H1 (cell line): ENCODE measurements around the gene GPD1L. TPM values are rescaled to one million over a fixed set of nuclear protein-coding genes. Genes with fewer than 3 reads are reported as not detected.

ENCODE experiments used
- CTCF ChIA-PET: fragments of 300-600 bp; sonication (Branson Sonifier 250); formaldehyde crosslinking; loops from one replicate; lab custom pipeline; 2021; ENCODE audit not compliant: partially characterized antibody; lab: Charles Lee
- POLR2A ChIA-PET: fragments of 300-600 bp; sonication (Branson Sonifier 250); formaldehyde crosslinking; loops from one replicate; lab custom pipeline; 2021; ENCODE audit warnings: inconsistent platforms; ENCODE audit not compliant: partially characterized antibody; lab: Charles Lee
- DNase-seq, 2 experiments: peaks; one replicate each; pipeline versions ENCODE4 v3.0.0 to v3.0.0-alpha.2; 2010 to 2022; ENCODE audit warnings: low spot score in 2 of 2, low read depth in 1 of 2, mixed read lengths in 1 of 2
- FAIRE-seq: peaks from 2 replicates; lab custom pipeline; 2011; peaks lifted over from hg19 to GRCh38; lab: Jason Lieb, UNC
- H2AFZ ChIP-seq: 2 replicates; pipeline ENCODE4 v1.8.1; 2012; ENCODE audit warnings: low read length, inconsistent platforms
- H2AK5ac ChIP-seq: 2 replicates; pipeline ENCODE4 v1.6.1; 2013; ENCODE audit warnings: low read depth, low read length
- H2BK120ac ChIP-seq: replicated peaks from 2 replicates; pipeline ENCODE3; 2013; ENCODE audit warnings: low read depth, low read length, inconsistent platforms
- H2BK12ac ChIP-seq: 2 replicates; pipeline ENCODE4 v1.6.1; 2013; ENCODE audit warnings: low read depth, low read length
- H2BK15ac ChIP-seq: 2 replicates; pipeline ENCODE4 v1.6.1; 2013; ENCODE audit warnings: low read length
- H2BK20ac ChIP-seq: 2 replicates; pipeline ENCODE4 v1.6.1; 2013; ENCODE audit warnings: low read length
- H2BK5ac ChIP-seq: 2 replicates; pipeline ENCODE4 v1.6.1; 2013; ENCODE audit warnings: low read depth, low read length
- H3K14ac ChIP-seq: 2 replicates; pipeline ENCODE4 v1.6.1; 2013; ENCODE audit warnings: inconsistent platforms; ENCODE audit not compliant: insufficient read length
- H3K18ac ChIP-seq: 2 replicates; pipeline ENCODE4 v1.6.1; 2013; ENCODE audit warnings: low read length; ENCODE audit errors: extremely low read depth
- H3K23ac ChIP-seq: 2 replicates; pipeline ENCODE4 v1.6.1; 2013; ENCODE audit warnings: inconsistent platforms; ENCODE audit not compliant: insufficient read length
- H3K23me2 ChIP-seq: 2 replicates; pipeline ENCODE4 v1.6.1; 2013; ENCODE audit warnings: low read depth, low read length
- H3K27ac ChIP-seq: 2 replicates; pipeline ENCODE4 v1.6.1; 2011; ENCODE audit warnings: low read depth, low read length, inconsistent platforms
- H3K27me3 ChIP-seq, 4 experiments: replicated peaks in 1 of 4; 1 replicate in 1 of 4; 2 replicates in 3 of 4; pipeline versions ENCODE4 v1.6.1 to v1.8.1; 2011 to 2013; ENCODE audit warnings: low read length in 3 of 4, mild to moderate bottlenecking in 3 of 4, inconsistent platforms in 2 of 4, mixed read lengths in 2 of 4, moderate library complexity in 1 of 4; ENCODE audit not compliant: control insufficient read depth in 3 of 4, insufficient read depth in 3 of 4; ENCODE audit errors: extremely low read depth in 1 of 4
- H3K36me3 ChIP-seq, 4 experiments: 2 replicates each; pipeline versions ENCODE4 v1.6.1 to v1.8.1; 2011 to 2013; ENCODE audit warnings: mild to moderate bottlenecking in 4 of 4, low read length in 3 of 4, moderate library complexity in 2 of 4, control low read depth in 1 of 4, inconsistent platforms in 1 of 4; ENCODE audit not compliant: insufficient read depth in 4 of 4, control insufficient read depth in 2 of 4
- H3K4ac ChIP-seq: replicated peaks from 2 replicates; pipeline ENCODE3; 2013; ENCODE audit warnings: low read length, low read depth, mixed read lengths, inconsistent platforms; ENCODE audit not compliant: insufficient read length
- H3K4me1 ChIP-seq, 4 experiments: replicated peaks in 1 of 4; 1 replicate in 1 of 4; 2 replicates in 3 of 4; pipeline versions ENCODE4 v1.6.1 to v1.8.1; 2011 to 2013; ENCODE audit warnings: low read length in 3 of 4, inconsistent platforms in 2 of 4, mixed read lengths in 1 of 4; ENCODE audit not compliant: insufficient read depth in 4 of 4, control insufficient read depth in 3 of 4
- H3K4me2 ChIP-seq, 2 experiments: 2 replicates each; pipeline versions ENCODE4 v1.6.1 to v1.8.1; 2011 to 2013; ENCODE audit warnings: low read depth in 2 of 2, low read length in 2 of 2, control low read depth in 1 of 2, inconsistent platforms in 1 of 2, mild to moderate bottlenecking in 1 of 2; ENCODE audit not compliant: insufficient read depth in 1 of 2
- H3K4me3 ChIP-seq, 4 experiments: fragments of 200-600, 300-600 bp in 1 of 4; sonication (generic), shearing (Covaris generic), sonication (Bioruptor Twin) in 1 of 4; 2 replicates each; pipeline versions ENCODE4 v1.5.1 to v1.8.1; 2011 to 2016; ENCODE audit warnings: low read length in 4 of 4, low read depth in 3 of 4, control low read depth in 2 of 4, inconsistent platforms in 2 of 4, mild to moderate bottlenecking in 2 of 4, mixed read lengths in 1 of 4, moderate library complexity in 1 of 4; ENCODE audit not compliant: insufficient read depth in 2 of 4; ENCODE audit errors: extremely low read depth in 1 of 4
- H3K56ac ChIP-seq: replicated peaks from 2 replicates; pipeline ENCODE3; 2013; ENCODE audit warnings: low read depth, mild to moderate bottlenecking, mixed read lengths, low read length, inconsistent platforms; ENCODE audit not compliant: insufficient read length
- H3K79me1 ChIP-seq: 2 replicates; pipeline ENCODE4 v1.6.1; 2013; ENCODE audit warnings: low read depth, low read length, control low read depth
- H3K79me2 ChIP-seq, 2 experiments: 2 replicates each; pipeline versions ENCODE4 v1.6.1 to v1.8.1; 2012 to 2013; ENCODE audit warnings: low read length in 2 of 2, mild to moderate bottlenecking in 2 of 2, inconsistent platforms in 1 of 2; ENCODE audit not compliant: insufficient read depth in 2 of 2, control insufficient read depth in 1 of 2
- H3K9ac ChIP-seq, 4 experiments: replicated peaks in 1 of 4; 1 replicate in 1 of 4; 2 replicates in 3 of 4; pipeline versions ENCODE4 v1.6.1 to v1.8.1; 2011 to 2013; ENCODE audit warnings: low read depth in 3 of 4, low read length in 3 of 4, control low read depth in 2 of 4, mild to moderate bottlenecking in 2 of 4, moderate library complexity in 2 of 4, inconsistent platforms in 1 of 4; ENCODE audit errors: extremely low read depth in 1 of 4
- H3K9me3 ChIP-seq, 2 experiments: 2 replicates each; pipeline versions ENCODE4 v1.6.1 to v1.8.1; 2012 to 2013; ENCODE audit warnings: mild to moderate bottlenecking in 2 of 2, moderate library complexity in 2 of 2, control low read depth in 1 of 2, inconsistent platforms in 1 of 2, low read depth in 1 of 2, low read length in 1 of 2, mixed read lengths in 1 of 2; ENCODE audit not compliant: insufficient read depth in 2 of 2
- H4K20me1 ChIP-seq, 2 experiments: replicated peaks in 1 of 2; 2 replicates each; pipeline versions ENCODE3 to v1.8.1; 2011 to 2013; ENCODE audit warnings: inconsistent platforms in 2 of 2, low read length in 2 of 2, mild to moderate bottlenecking in 1 of 2; ENCODE audit not compliant: insufficient read depth in 2 of 2, control insufficient read depth in 1 of 2
- H4K5ac ChIP-seq: 2 replicates; pipeline ENCODE4 v1.6.1; 2013; ENCODE audit warnings: low read length, low read depth, mixed read lengths, inconsistent platforms; ENCODE audit not compliant: insufficient read length
- H4K8ac ChIP-seq: 2 replicates; pipeline ENCODE4 v1.8.0; 2013; ENCODE audit warnings: mild to moderate bottlenecking, moderate library complexity, low read length, inconsistent platforms; ENCODE audit not compliant: insufficient read depth; ENCODE audit errors: extremely low read depth
- H4K91ac ChIP-seq: replicated peaks from 2 replicates; pipeline ENCODE3; 2013; ENCODE audit warnings: low read length, mixed read lengths, inconsistent platforms; ENCODE audit not compliant: insufficient read length
- BACH1 ChIP-seq: IDR thresholded peaks from 2 replicates; pipeline ENCODE4 v1.6.1; 2012; ENCODE audit warnings: low read length, improper control_type of control experiment
- CBX5 ChIP-seq: fragments of 300-800, 300-1000 bp; sonication (generic); IDR thresholded peaks from 2 replicates; pipeline ENCODE4 v1.7.1; 2016; ENCODE audit warnings: antibody characterized with exemption, low read length, low read depth
- CHD2 ChIP-seq: IDR thresholded peaks from 2 replicates; pipeline ENCODE4 v1.6.1; 2012; ENCODE audit warnings: low read length, improper control_type of control experiment
- CTCF ChIP-seq, 3 experiments: IDR thresholded peaks; 1 replicate in 2 of 3; 2 replicates in 1 of 3; pipeline versions ENCODE4 v1.5.1 to v1.6.1; 2011; ENCODE audit warnings: low read length in 3 of 3, mild to moderate bottlenecking in 3 of 3, inconsistent platforms in 2 of 3, low read depth in 1 of 3, moderate library complexity in 1 of 3; ENCODE audit not compliant: insufficient read depth in 1 of 3; ENCODE audit errors: control extremely low read depth in 1 of 3
- EZH2 ChIP-seq: fragments of 200-600 bp; sonication (generic); IDR thresholded peaks from 2 replicates; pipeline ENCODE4 v1.7.1; 2012; ENCODE audit warnings: low read depth, mild to moderate bottlenecking, moderate library complexity, low read length, inconsistent platforms; ENCODE audit not compliant: severe bottlenecking
- GTF2F1 ChIP-seq: IDR thresholded peaks from 2 replicates; pipeline ENCODE4 v1.6.1; 2012; ENCODE audit warnings: low read depth, low read length, improper control_type of control experiment, borderline replicate concordance
- JUN ChIP-seq: IDR thresholded peaks from 2 replicates; pipeline ENCODE4 v1.6.1; 2011; ENCODE audit warnings: low read depth, mild to moderate bottlenecking, improper control_type of control experiment, low read length
- MAFK ChIP-seq: IDR thresholded peaks from 2 replicates; pipeline ENCODE4 v1.6.1; 2012; ENCODE audit warnings: low read depth, mild to moderate bottlenecking, improper control_type of control experiment, low read length
- POU5F1 ChIP-seq: IDR thresholded peaks from 2 replicates; pipeline ENCODE4 v1.6.1; 2011; ENCODE audit warnings: low read depth, mild to moderate bottlenecking, low read length, moderate library complexity
- RFX5 ChIP-seq: IDR thresholded peaks from 2 replicates; pipeline ENCODE4 v1.6.1; 2011; ENCODE audit warnings: low read depth, low read length, improper control_type of control experiment, borderline replicate concordance
- SIRT6 ChIP-seq: IDR thresholded peaks from one replicate; pipeline ENCODE4 v1.7.1; 2012; ENCODE audit warnings: low read length, inconsistent platforms
- SP1 ChIP-seq: IDR thresholded peaks from 2 replicates; pipeline ENCODE4 v1.6.1; 2011; ENCODE audit warnings: low read depth, low read length
- YY1 ChIP-seq: IDR thresholded peaks from 2 replicates; pipeline ENCODE4 v1.6.1; 2011; ENCODE audit warnings: low read depth, mild to moderate bottlenecking, low read length
- WGBS, 2 experiments: shearing (Covaris generic) in 1 of 2; methylation state at CpG; one replicate each; pipeline versions ENCODE4 v1.1.6 to v1.1.7; 2013 to 2015; ENCODE audit warnings: low lambda C conversion rate in 2 of 2, mixed read lengths in 2 of 2, inconsistent platforms in 1 of 2, low coverage in 1 of 2, missing lambda C conversion rate in 1 of 2; ENCODE audit not compliant: insufficient replicate concordance in 2 of 2, insufficient coverage in 1 of 2, insufficient read length in 1 of 2; ENCODE audit errors: extremely low coverage in 1 of 2, missing lambda C conversion rate in 1 of 2; 5-methylcytosine and 5-hydroxymethylcytosine counted together
- polyA plus RNA-seq, 7 experiments: library from polyadenylated mRNA; depleted of rRNA in 3 of 7; stranded (reverse) in 5 of 7; unstranded in 2 of 7; fragments of >200 nt in 5 of 7; fragments of 200-250 nt in 2 of 7; gene quantifications; 1 replicate in 5 of 7; 2 replicates in 1 of 7; 4 replicates in 1 of 7; pipeline versions ENCODE4 v1.2.1 to v1.2.3, GENCODE V29; 2011 to 2013; ENCODE audit warnings: missing spikeins in 2 of 7, mixed read lengths in 2 of 7
- total RNA-seq: library from RNA; stranded (reverse); fragmentation: NEBNext Ultra II Directional; extraction: Animal tissue kit (Norgen Biotek cat#: 25700); gene quantifications from 2 replicates; pipeline ENCODE4 v1.2.1, GENCODE V29; 2021

The GPD1L gene
- total and polyA plus RNA-seq, 2 of the 8 experiments (the other 6 are each of a cell fraction or from before 2014, with no cell fraction given), result 2.4 to 8.4 TPM

GRCh38 chr3:32189693-32190092, 83.3 kb downstream of the GPD1L start:
- CTCF ChIA-PET, result interaction anchor here (1.3 kb wide), 1 partner anchor 47 kb away, joined by 3 read pairs; no protein-coding TSS in a partner anchor
- no peak overlapping the region for H3K14ac ChIP-seq
- no peak overlapping the region for H3K18ac ChIP-seq
- H3K9ac ChIP-seq, result no peak overlapping the region
- H3K79me1 ChIP-seq, result no peaks in the 10 kb centered on the region
- no peak overlapping the region for H2BK15ac ChIP-seq
- no peaks in the 10 kb centered on the region; a peak in 2 of 7 replicates for H3K4me1 ChIP-seq
- H3K79me2 ChIP-seq, result no peaks in the 10 kb centered on the region
- H4K20me1 ChIP-seq, result no peaks in the 10 kb centered on the region
- H3K23ac ChIP-seq, result no peak overlapping the region
- POLR2A ChIA-PET, result no interaction called here
- H2BK5ac ChIP-seq, result no peak overlapping the region
- H4K91ac ChIP-seq, result no peak overlapping the region
- no peaks in the 10 kb centered on the region for H3K23me2 ChIP-seq
- DNase-seq, result no peak
- no peak for FAIRE-seq
- TF ChIP-seq CHD2, result no peak
- TF ChIP-seq RFX5, result no peak
- TF ChIP-seq EZH2, result no peak
- no peak for TF ChIP-seq BACH1
- no peak for TF ChIP-seq GTF2F1
- no peak for TF ChIP-seq CTCF (IDR thresholded peaks at IDR 0.05; ENCODE audit: control extremely low read depth in 1 of 3, insufficient read depth in 1 of 3, low read depth in 1 of 3, low read length in 3 of 3)
- no peak for TF ChIP-seq CBX5
- no peak for TF ChIP-seq POU5F1
- TF ChIP-seq SP1, result no peak
- TF ChIP-seq JUN, result no peak
- TF ChIP-seq MAFK, result no peak
- no peak for TF ChIP-seq YY1
- TF ChIP-seq SIRT6, result no peak
- TF ChIP-seq, all 59 proteins: peak for 0
- Histone ChIP-seq H3K4me2 (no peak overlapping the region), H3K27me3 (no peaks in the 10 kb centered on the region), H3K27ac (no peak overlapping the region), H4K5ac (no peak overlapping the region), H2BK20ac (no peak overlapping the region), H2AFZ (no peak overlapping the region), H2BK12ac (no peak overlapping the region), H2AK5ac (no peak overlapping the region), H3K56ac (no peak overlapping the region), H3K9me3 (no peaks in the 10 kb centered on the region), H2BK120ac (no peak overlapping the region), H3K4me3 (no peak overlapping the region), H3K36me3 (no peaks in the 10 kb centered on the region), H3K4ac (no peak overlapping the region), H4K8ac (no peak overlapping the region)
- 77% methylated on average over 3 of the region's 3 CpGs; no CpG with 5 or more reads in 1 of the 2 experiments for WGBS, 2 experiments
